ENCODE measurements around the gene RBM19.

Gene RBM19

GRCh38 chr12:113965951-113966797 is at the start of gene RBM19:
TSS of gene RBM19 (minus strand) at chr12:113966325. CDS start at chr12:113966227, 98 bp downstream.
- POLR2A ChIA-PET (ENCODE audit: low non-redundant PET), result no interaction called here
- peak within 1 kb of the TSS; percentile 62 for H3K27ac ChIP-seq
- DNase-seq (ENCODE audit: low spot score), result peak; percentile 99
- CTCF ChIA-PET, result interaction anchor here (0.6 to 1.7 kb wide), 14 partner anchors 9 to 525 kb away, joined by 3 to 11 read pairs (median 4); no protein-coding TSS in a partner anchor
- TF ChIP-seq, protein P1, sequence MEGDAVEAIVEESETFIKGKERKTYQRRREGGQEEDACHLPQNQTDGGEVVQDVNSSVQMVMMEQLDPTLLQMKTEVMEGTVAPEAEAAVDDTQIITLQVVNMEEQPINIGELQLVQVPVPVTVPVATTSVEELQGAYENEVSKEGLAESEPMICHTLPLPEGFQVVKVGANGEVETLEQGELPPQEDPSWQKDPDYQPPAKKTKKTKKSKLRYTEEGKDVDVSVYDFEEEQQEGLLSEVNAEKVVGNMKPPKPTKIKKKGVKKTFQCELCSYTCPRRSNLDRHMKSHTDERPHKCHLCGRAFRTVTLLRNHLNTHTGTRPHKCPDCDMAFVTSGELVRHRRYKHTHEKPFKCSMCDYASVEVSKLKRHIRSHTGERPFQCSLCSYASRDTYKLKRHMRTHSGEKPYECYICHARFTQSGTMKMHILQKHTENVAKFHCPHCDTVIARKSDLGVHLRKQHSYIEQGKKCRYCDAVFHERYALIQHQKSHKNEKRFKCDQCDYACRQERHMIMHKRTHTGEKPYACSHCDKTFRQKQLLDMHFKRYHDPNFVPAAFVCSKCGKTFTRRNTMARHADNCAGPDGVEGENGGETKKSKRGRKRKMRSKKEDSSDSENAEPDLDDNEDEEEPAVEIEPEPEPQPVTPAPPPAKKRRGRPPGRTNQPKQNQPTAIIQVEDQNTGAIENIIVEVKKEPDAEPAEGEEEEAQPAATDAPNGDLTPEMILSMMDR (conservative IDR thresholded peaks at IDR 0.05; ENCODE audit: low read depth), result peak; percentile 93

- DNase-seq (ENCODE audit: low spot score), result no peak
- POLR2A ChIA-PET (ENCODE audit: low non-redundant PET), result no interaction called here
- TF ChIP-seq, protein P1 (conservative IDR thresholded peaks at IDR 0.05; ENCODE audit: low read depth), result no peak
- no peak overlapping the region for H3K27ac ChIP-seq
- CTCF ChIA-PET, result no interaction called here
Measured at GRCh38 chr12:114015851-114016250, 49.7 kb upstream of the RBM19 start.

- POLR2A ChIA-PET (ENCODE audit: low non-redundant PET), result no interaction called here
- CTCF ChIA-PET, result no interaction called here
- DNase-seq (ENCODE audit: low spot score), result peak; percentile 18
- no peak overlapping the region for H3K27ac ChIP-seq
- TF ChIP-seq, protein P1 (conservative IDR thresholded peaks at IDR 0.05; ENCODE audit: low read depth), result no peak
Measured at GRCh38 chr12:114013575-114014345, 47.6 kb upstream of the RBM19 start.

DNA sequence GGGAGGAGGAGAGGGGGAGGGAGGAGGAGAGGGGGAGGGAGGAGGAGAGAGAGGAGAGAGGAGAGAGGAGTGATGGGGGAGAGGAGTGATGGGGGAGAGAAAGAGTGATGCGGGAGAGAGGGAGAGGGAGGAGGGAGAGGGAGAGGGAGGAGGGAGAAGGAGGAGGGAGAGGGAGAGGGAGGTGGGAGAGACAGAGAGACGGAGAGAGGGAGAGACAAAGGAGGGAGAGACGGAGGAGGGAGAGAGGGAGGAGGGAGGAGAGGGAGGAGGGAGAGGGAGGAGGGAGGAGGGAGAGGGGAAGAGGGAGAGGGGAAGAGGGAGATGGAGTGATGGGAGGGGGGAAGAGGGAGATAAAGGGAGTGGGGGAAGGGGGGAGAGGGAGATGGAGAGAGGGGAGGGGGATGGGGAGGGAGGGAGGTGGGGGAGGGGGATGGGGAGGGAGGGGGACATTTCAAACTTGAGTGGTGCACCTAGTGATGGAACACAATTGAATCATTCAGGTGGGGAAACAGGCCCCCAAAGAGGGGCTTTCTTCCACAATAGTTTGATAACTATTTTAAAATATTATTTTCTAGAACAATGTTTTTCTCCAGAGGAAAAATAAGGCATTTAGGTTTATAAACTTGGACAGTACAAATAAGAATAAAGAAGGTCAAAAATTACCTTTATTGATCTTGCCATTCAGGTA is 46.8 kb upstream of the RBM19 start:
- TF ChIP-seq, protein P1 (conservative IDR thresholded peaks at IDR 0.05; ENCODE audit: low read depth), result no peak
- no peak for DNase-seq (ENCODE audit: low spot score)
- CTCF ChIA-PET, result no interaction called here
- H3K27ac ChIP-seq, result no peak overlapping the region
- POLR2A ChIA-PET (ENCODE audit: low non-redundant PET), result no interaction called here

DNA sequence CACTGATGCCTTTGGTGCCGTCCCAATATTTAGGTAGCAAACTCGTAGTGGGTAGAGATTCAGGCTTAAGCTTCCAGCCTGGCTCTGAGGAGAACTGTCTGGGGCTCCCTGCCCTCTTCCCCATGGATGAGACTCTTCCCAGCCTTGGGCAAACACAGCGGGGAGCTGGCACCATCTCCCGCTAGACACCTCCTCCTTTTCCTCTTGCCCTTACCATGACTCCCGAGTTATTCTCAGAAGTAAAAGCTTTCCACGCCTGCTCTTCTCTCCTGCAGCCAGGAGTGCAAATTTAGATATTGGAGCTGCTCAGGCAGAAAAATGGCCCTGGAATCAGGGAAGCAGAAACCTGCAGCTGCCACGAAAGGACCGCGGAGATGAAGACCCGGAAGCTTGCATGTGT is 45.6 kb upstream of the RBM19 start:
- no peak for DNase-seq (ENCODE audit: low spot score)
- H3K27ac ChIP-seq, result no peak overlapping the region
- CTCF ChIA-PET, result interaction anchor here (0.6 kb wide), 1 partner anchor 94 kb away, joined by 4 read pairs; no protein-coding TSS in a partner anchor
- POLR2A ChIA-PET (ENCODE audit: low non-redundant PET), result interaction anchor here (0.6 kb wide), 1 partner anchor 1340 kb away, joined by 3 read pairs; no protein-coding TSS in a partner anchor
- TF ChIP-seq, protein P1 (conservative IDR thresholded peaks at IDR 0.05; ENCODE audit: low read depth), result no peak
